ENCODE measurements around the gene CCDC47.

CCDC47 gene

GRCh38 chr17:63816123-63816522, 42.7 kb upstream of the CCDC47 start:
- peaks cover 85% of the 10 kb centered on the region for H3K36me3 ChIP-seq (replicated peaks; ENCODE audit: low read depth, low read length)
- no peaks in the 10 kb centered on the region for H3K27me3 ChIP-seq (ENCODE audit: low read depth, low read length)
- no peak overlapping the region for H3K4me2 ChIP-seq (ENCODE audit: low read length)
- no peaks in the 10 kb centered on the region for H3K4me1 ChIP-seq (ENCODE audit: low read length)
- H3K9ac ChIP-seq (ENCODE audit: low read length) = no peak overlapping the region
- TF ChIP-seq, protein P1, sequence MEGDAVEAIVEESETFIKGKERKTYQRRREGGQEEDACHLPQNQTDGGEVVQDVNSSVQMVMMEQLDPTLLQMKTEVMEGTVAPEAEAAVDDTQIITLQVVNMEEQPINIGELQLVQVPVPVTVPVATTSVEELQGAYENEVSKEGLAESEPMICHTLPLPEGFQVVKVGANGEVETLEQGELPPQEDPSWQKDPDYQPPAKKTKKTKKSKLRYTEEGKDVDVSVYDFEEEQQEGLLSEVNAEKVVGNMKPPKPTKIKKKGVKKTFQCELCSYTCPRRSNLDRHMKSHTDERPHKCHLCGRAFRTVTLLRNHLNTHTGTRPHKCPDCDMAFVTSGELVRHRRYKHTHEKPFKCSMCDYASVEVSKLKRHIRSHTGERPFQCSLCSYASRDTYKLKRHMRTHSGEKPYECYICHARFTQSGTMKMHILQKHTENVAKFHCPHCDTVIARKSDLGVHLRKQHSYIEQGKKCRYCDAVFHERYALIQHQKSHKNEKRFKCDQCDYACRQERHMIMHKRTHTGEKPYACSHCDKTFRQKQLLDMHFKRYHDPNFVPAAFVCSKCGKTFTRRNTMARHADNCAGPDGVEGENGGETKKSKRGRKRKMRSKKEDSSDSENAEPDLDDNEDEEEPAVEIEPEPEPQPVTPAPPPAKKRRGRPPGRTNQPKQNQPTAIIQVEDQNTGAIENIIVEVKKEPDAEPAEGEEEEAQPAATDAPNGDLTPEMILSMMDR (IDR thresholded peaks at IDR 0.05; ENCODE audit: low read depth, low read length) = no peak
- no peak for TF ChIP-seq EZH2phosphoT487 (IDR thresholded peaks at IDR 0.05; ENCODE audit: low read depth)
- no peak overlapping the region for H3K27ac ChIP-seq (ENCODE audit: low read length)
- no peaks in the 10 kb centered on the region for H3K9me3 ChIP-seq (ENCODE audit: insufficient read depth, low read length)
- no peak overlapping the region for H3K4me3 ChIP-seq (ENCODE audit: low read length)
- H2AFZ ChIP-seq (ENCODE audit: low read depth, low read length) = no peak overlapping the region
- H3K79me2 ChIP-seq (ENCODE audit: low read length) = peaks cover 11% of the 10 kb centered on the region
- H4K20me1 ChIP-seq (ENCODE audit: insufficient read depth, low read length) = no peaks in the 10 kb centered on the region

DNA sequence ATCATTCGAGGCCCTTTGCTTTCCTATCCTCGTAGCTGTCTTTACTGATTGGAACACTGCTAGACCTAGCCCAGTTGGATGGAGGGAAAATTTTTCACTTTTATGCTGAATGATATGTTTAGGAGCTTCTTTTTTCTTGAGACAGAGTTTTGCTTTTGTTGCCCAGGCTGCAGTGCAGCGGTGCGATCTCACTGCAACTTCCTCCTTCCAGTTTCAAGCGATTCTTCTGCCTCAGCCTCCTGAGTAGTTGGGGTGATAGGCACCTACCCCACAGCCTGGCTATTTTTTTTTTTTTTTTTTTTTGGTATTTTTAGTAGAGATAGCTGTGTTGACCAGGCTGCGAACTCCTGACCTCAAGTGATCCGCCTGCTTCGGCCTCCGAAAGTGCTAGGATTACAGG, 36.6 kb upstream of the CCDC47 start:
- no peaks in the 10 kb centered on the region for H3K9me3 ChIP-seq (ENCODE audit: insufficient read depth, low read length)
- H3K4me3 ChIP-seq (ENCODE audit: low read length) = no peak overlapping the region
- TF ChIP-seq EZH2phosphoT487 (IDR thresholded peaks at IDR 0.05; ENCODE audit: low read depth) = no peak
- TF ChIP-seq, protein P1 (IDR thresholded peaks at IDR 0.05; ENCODE audit: low read depth, low read length) = no peak
- H3K27ac ChIP-seq (ENCODE audit: low read length) = 0 out of 2 replicates have a peak overlapping the region, but pooled peaks have one; percentile 11
- peaks cover 7% of the 10 kb centered on the region; the same call in 1 of the 2 replicates for H3K4me1 ChIP-seq (ENCODE audit: low read length)
- no peak overlapping the region for H3K9ac ChIP-seq (ENCODE audit: low read length)
- H3K36me3 ChIP-seq (replicated peaks; ENCODE audit: low read depth, low read length) = peaks cover 69% of the 10 kb centered on the region
- no peaks in the 10 kb centered on the region for H3K27me3 ChIP-seq (ENCODE audit: low read depth, low read length)
- no peak overlapping the region for H2AFZ ChIP-seq (ENCODE audit: low read depth, low read length)
- peaks cover 4% of the 10 kb centered on the region; the same call in 1 of the 2 replicates for H3K79me2 ChIP-seq (ENCODE audit: low read length)
- no peaks in the 10 kb centered on the region for H4K20me1 ChIP-seq (ENCODE audit: insufficient read depth, low read length)
- H3K4me2 ChIP-seq (ENCODE audit: low read length) = no peak overlapping the region

DNA sequence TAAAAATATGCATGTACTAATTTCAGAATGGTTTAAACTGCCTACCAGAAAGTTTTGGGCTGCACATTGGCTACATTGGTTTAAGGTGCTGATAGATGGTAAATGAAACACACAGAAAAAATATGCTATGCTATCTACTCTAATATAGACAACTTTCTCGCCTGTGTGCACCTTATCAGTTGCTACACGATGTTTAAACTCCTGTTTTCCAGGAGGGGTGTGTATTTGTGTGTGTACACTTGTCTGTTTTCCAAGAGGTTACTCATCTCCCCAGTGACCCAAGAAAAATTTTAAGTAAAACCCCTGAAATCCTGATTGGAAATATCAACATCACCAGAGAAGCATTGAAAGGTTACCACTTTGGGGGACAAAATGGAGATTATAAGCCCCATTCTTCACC, 32.2 kb upstream of the CCDC47 start:
- no peak for TF ChIP-seq EZH2phosphoT487 (IDR thresholded peaks at IDR 0.05; ENCODE audit: low read depth)
- TF ChIP-seq, protein P1 (IDR thresholded peaks at IDR 0.05; ENCODE audit: low read depth, low read length) = no peak
- Histone ChIP-seq H3K27ac (ENCODE audit: low read length) (no peak overlapping the region), H3K36me3 (replicated peaks; ENCODE audit: low read depth, low read length) (peaks cover 57% of the 10 kb centered on the region), H3K4me3 (ENCODE audit: low read length) (no peak overlapping the region), H4K20me1 (ENCODE audit: insufficient read depth, low read length) (no peaks in the 10 kb centered on the region), H3K4me2 (ENCODE audit: low read length) (no peak overlapping the region), H3K9me3 (ENCODE audit: insufficient read depth, low read length) (no peaks in the 10 kb centered on the region), H3K9ac (ENCODE audit: low read length) (no peak overlapping the region), H3K27me3 (ENCODE audit: low read depth, low read length) (no peaks in the 10 kb centered on the region), H2AFZ (ENCODE audit: low read depth, low read length) (no peak overlapping the region), H3K79me2 (ENCODE audit: low read length) (no peaks in the 10 kb centered on the region), H3K4me1 (ENCODE audit: low read length) (peaks cover 7% of the 10 kb centered on the region; the same call in 1 of the 2 replicates)

DNA sequence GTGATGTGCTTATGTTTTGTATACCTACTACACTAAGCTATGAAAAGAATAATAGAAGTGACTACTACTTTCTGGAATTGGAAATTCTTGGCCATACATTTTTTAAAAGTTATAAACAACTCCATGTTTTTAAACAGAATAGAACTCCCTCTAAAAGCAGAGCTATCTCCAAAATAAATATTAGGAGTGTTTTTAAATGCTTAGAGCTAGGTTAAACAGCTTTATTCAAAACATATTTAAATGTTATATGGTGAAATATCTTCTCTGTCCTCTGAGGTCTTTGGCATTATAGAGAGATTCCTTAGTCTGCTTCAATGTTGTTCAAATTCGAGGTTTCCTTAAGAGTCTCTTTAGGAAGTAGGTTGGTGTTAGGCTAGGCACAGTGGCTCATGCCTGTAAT, 30.9 kb upstream of the CCDC47 start:
- H3K36me3 ChIP-seq (replicated peaks; ENCODE audit: low read depth, low read length) = peaks cover 61% of the 10 kb centered on the region
- no peaks in the 10 kb centered on the region for H4K20me1 ChIP-seq (ENCODE audit: insufficient read depth, low read length)
- no peak overlapping the region for H2AFZ ChIP-seq (ENCODE audit: low read depth, low read length)
- H3K27me3 ChIP-seq (ENCODE audit: low read depth, low read length) = no peaks in the 10 kb centered on the region
- peaks cover under 1% of the 10 kb centered on the region; the same call in 1 of the 2 replicates for H3K4me1 ChIP-seq (ENCODE audit: low read length)
- H3K9ac ChIP-seq (ENCODE audit: low read length) = no peak overlapping the region
- H3K4me2 ChIP-seq (ENCODE audit: low read length) = no peak overlapping the region
- no peak overlapping the region for H3K27ac ChIP-seq (ENCODE audit: low read length)
- H3K9me3 ChIP-seq (ENCODE audit: insufficient read depth, low read length) = no peaks in the 10 kb centered on the region
- no peak overlapping the region for H3K4me3 ChIP-seq (ENCODE audit: low read length)
- TF ChIP-seq, protein P1 (IDR thresholded peaks at IDR 0.05; ENCODE audit: low read depth, low read length) = no peak
- TF ChIP-seq EZH2phosphoT487 (IDR thresholded peaks at IDR 0.05; ENCODE audit: low read depth) = no peak
- H3K79me2 ChIP-seq (ENCODE audit: low read length) = no peaks in the 10 kb centered on the region
